Stimulated activated CD4-positive, alpha-beta T cell treated with anti-CD3 and anti-CD28 coated beads, TNF-alpha, amount 100 ng/mL, for 48 hours (primary cell): ENCODE data around the gene OMP.

Source experiments
- DNase-seq, 3 donors: peaks; one replicate each; pipeline ENCODE4 v3.0.0-alpha.2; 2020; ENCODE audit warnings: low read depth in 3 of 3

The OMP gene

DNA sequence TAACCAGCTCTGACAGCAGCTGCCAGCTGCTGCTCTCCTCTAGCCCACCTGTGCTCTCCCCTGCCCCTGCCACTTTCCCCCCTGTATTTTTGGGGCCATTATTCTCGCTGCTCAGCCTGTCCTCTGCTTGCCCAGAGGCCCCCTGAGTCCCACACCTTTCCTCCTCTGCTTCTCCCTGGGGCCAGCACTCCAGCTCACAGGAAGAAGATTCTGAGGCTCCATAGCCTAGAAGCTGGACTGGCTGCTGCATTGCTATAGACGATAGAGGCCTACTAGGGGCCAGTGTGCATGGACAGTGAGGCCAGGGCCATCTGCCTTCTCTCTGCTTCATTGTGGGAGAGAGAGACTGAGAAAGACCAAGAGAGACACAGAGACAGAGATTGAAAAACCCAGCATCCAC is 679 bp downstream of the OMP start:
- no peak for DNase-seq

DNA sequence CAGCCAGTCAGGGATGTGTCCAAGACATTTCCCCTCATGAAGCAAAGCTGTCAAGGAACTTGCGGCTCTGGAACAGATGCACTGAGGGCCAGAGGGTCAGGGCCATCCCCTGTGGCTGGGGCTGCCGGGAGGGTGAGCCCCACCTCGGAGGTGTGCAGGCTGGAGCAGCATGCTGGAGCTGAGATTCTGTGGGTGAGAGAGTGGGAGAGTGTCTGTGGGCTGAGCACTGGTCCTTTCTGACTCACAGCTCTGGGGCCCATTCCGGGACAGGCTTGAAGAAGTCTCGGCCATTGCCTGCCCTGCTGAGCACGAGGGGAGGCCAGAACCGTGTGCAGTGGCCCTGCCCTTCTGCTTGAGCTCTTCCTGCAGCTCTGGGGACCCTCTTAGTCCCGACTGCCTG is 2.1 kb downstream of the OMP start:
- DNase-seq: no peak

DNA sequence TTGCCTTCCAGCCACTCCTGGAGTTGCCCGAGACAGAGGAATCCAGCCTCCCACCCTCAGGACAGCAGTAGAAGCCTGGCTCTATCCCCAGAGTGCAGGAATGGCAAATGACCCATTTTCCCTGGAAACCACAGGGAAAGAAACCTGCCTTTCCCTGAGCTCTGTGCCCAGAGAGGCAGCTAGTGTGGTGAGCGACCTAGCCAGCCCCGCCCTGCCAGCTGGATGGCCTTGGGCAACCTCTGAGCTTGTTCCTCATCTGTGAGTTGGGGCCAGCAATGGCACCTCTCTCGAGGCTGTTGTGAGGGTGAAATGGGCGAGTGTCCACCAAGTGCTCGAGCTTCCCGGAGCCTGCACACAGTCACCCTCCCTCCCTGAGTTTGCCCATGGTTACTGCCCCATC is 3.7 kb downstream of the OMP start:
- DNase-seq: no peak

DNA sequence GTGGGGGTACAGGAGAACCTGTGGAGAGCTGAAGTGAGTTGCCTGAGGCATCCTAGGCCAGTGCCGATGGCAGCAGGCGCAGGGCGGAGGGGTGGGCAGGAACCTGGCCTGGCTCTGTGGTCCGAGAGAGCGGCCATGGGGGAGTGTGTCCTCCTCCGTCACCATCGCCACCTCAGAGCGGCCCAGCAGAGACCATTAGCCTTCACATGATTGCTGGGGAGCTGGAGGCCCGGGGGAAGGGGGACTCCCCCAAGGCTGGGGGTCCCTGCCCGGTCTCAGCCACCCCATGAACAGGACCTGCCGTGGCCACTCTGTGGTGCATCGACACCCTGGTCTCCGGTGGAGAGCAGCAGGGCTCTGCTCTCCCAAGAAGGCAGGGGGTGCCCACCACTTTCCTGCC is 4.1 kb downstream of the OMP start:
- no peak for DNase-seq

DNA sequence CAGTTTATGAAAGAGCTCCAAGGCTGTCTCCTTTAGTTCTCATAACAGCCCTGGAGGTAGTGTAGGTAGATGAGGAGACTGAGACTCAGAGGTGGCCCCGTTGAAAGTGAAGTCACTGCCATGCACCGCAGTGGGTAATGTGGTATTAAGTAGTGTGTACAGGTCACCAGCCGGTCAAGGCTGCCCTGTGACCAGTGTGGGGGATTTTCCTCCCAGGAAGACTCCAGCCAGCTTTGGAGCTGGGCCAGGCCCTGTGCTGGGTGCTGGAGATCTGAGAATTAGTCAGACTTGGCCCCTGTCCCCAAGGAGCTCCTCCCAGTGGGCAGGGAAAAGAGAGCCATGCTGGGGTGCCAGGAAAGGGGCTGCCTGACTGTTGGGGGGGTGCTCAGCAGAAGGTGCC is 5.3 kb downstream of the OMP start:
- no peak for DNase-seq

DNA sequence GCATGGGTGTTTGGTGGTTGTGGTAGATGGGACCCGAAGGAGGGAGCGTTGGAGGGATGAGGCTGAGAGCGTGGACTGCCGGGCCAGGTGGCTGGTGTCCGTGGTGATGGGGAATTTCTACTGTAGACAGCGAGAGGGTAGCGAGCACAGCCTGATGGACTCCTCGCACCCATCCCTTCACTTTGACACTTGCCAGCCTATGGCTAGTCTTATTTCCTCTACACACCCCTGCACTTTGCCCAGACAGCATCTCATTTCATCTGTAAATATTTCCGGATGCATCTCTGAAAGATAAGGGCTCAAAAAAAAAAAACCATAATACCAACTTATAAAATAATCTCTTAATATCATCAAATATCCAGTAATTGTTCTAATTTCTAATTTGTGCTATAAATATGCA is 5.8 kb downstream of the OMP start:
- no peak for DNase-seq

DNA sequence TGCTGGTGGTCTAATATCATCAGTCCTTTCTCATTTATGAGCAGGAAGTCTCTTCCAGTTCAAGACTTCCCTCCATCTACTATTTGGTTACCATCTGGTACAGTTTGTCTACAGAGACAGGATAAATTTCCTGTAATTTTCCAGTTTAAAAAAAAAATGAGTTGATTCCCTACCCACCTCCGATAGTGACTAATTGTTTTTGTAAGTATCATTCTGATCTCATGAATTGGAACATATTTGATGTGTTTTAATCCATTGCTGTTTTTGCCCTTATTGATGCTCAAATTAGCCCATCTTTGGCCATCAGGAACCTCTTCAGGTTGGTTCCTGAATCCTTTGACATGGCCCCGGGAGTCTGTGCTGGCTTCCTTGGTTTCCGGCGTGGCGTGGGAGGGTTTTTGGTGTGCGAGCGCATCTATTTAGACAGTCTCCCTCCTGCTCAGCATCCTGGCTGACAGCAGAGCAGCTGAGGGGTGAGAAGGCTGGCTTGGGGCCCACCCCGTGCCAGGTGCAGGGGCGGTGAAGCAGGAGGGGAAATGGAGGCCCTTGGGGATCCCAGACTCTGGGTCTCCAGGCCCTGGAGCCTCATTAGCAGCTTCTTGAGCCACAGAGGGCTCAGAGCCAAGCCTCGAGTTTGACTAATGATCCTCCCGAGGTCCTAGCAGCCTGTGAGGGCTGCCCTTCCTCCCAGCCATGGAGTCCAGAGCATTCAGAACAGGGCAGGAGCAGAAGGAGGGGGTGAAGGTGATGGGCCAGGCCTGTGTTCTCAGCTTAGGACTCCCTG is 6.8 kb downstream of the OMP start:
- DNase-seq: no peak

DNA sequence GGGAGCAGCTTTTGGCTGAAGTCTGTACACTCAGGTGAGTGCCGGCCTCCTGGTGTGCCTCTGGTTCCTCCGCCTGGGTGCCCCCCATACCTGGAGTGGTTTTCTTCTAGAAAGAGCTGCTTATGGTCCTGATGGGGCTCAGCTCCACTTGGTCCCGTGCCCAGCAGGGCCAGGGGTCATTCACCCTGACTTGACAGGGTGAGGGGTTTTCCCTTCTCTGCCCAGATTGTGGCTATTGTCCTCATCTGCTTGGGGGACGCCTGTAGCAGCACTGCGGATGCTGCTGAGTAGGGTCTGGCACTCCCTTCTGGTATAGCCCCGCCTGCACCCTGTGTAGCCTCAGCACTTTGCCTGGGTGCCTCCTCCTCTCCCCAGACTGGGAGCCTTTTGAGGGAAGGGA is 8.2 kb downstream of the OMP start:
- no peak for DNase-seq

DNA sequence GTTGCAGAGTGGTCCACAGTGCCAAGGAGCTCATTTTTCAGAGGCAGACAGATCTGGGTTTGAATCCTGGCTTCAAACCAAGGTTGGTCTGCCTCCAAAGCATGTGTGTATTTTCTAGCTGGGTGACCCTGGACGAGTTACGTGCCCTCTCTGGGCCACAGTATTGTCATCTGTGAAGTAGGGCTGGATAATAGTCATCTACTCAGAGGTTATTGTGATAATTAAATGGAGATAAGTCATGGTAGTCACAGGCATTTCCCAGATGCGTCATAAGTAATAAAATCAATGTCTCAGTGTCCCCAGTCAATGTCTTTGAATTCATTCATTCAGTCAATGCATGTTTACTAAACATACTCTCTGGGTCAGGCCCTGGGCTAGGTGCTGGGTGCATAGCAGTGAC is 8.6 kb downstream of the OMP start:
- no peak for DNase-seq

DNA sequence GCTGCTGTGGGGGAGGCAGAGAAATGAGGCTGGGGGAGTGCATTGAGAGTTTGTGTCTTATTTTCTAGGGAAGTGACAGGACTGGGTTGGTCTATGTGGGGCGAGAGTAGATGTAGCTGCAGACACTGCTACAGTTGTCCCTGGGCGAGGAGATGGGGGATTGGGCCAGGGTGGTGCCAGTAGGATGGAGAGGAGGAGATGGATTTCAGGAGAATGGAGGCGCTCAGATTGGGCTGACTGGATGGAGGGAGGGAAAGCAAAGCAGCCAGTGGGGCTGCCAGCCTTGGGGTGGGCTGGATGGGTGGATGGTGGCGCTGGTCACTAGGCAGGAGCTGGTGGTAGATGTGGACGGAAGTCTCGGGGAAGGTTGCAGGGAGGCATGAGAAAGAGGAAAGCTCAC is 9.3 kb downstream of the OMP start:
- DNase-seq: no peak

DNA sequence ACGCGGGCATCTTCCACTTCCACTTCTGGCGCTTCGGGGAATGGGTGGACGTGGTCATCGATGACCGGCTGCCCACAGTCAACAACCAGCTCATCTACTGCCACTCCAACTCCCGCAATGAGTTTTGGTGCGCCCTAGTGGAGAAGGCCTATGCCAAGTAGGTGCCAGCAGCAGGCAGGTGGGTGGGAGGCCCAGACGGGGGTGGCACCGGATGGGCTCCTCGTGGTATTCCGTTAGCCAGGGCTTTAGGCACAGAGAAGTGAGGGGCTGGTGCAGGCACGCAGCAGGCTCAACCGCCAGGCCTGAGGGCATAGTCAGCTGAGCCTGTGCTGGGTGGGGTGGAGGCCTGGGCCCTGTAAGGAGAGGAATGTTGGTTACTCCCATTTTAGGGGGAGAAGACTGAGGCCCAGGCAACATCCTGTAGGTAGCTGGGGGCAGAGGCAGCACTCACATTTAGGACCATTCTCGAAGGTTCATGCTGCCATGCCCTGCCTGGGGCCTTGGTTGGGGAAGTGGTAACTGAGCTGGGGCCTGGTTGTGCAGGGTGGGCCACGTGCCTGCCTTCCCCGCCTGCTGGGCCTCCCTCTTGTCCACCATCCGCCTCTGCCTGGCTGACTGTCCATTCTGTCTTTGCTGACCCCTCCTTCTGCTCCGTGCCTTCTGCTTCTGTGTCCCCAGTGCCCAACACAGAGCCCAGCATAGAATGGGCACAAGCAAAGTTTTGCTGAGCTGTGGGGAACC is 10.2 kb downstream of the OMP start:
- no peak for DNase-seq

DNA sequence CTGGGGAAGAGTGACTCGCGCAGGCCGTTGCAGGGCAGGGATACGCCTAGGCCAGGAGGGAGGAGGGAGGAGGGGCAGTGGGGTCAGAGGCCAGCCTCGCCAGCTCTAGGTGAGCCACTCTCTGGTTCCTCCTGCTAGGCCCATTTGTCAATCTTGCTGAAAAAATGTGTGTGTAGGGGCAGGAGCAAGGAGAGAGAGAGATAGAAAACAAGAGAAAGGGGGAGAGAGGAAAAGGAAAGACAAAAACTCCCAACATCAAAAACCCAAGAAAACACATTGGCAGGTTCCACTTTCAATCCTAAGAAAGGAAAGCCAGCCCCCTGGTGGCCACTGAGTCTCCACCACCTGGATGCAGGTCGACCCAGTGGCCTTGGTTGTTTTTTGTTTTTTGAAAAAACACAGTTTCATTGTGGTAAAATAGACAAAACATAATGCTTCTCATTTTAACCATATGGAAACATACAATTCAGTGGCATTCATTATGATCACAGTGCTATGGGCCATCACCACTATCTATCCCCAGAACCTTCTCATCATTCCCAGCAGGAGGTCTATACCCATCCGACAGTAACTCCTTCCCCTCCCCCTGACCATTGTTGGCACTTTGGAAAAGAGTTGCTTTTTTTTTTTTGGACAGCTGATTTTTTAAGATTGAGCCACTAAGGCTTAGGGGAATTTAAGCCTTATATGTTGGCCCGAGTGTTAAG is 10.9 kb downstream of the OMP start:
- no peak for DNase-seq

DNA sequence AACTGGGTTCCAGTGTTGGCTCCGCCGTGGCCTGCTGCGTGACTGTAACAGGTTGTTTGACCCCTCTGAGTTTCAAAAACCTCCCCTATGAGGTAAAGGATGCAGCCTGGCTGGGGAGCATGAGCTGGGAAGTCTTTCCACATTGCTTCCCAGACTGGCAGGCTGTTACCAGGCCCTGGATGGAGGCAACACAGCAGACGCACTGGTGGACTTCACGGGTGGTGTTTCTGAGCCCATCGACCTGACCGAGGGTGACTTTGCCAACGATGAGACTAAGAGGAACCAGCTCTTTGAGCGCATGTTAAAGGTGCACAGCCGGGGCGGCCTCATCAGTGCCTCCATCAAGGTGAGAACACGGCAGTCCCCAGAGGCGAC is 11.4 kb downstream of the OMP start:
- no peak for DNase-seq

DNA sequence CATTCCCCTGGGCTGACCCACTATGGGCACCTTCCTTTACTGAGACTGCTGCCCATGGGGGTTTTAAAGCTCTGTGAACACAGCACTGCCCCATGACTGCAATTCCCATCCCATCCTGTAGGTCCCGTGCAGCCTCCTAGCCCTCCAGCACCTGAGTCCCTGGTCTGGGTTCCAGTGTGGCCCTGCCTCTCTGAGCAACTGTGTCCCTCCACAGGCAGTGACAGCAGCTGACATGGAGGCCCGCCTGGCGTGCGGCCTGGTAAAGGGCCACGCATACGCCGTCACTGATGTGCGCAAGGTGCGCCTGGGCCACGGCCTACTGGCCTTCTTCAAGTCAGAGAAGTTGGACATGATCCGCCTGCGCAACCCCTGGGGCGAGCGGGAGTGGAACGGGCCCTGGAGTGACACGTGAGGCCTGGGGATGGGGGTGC is 12.6 kb downstream of the OMP start:
- DNase-seq: no peak

DNA sequence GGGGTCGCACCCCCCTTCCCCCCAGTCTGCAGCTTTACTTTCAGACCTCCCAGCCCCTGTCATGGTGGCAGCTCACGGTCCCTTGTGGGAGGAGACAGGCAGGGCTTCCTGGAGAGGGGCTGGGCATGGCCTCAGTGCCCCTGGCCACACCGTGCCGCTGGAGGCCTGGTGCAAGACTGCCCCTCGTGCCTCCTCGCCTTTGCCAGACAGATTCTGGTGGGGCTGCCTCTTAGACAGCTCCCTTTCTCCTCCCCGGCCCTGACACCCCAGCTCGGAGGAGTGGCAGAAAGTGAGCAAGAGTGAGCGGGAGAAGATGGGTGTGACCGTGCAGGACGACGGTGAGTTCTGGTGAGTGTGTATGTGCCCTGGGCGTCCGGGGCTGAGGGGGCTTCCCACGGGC is 13.3 kb downstream of the OMP start:
- no peak for DNase-seq

DNA sequence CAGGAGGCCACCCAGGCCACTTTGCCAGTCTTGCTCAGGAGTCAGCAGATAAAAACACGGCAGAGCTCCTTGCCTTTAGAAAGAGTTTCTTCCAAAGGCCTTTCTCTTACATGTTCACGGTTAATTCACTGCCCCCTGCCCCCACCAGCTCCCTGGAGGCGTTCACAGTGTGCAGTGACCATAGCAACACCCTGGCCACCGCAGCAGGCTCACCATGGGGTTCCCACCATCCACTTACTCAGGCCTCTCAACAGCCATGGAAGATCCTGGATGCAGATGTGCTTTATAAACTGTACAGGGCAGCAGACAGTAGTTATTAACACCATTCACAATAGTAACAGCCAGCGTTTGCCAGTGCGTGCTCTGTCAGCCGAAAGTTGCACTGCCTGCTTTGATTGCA is 14.9 kb downstream of the OMP start:
- DNase-seq: no peak

DNA sequence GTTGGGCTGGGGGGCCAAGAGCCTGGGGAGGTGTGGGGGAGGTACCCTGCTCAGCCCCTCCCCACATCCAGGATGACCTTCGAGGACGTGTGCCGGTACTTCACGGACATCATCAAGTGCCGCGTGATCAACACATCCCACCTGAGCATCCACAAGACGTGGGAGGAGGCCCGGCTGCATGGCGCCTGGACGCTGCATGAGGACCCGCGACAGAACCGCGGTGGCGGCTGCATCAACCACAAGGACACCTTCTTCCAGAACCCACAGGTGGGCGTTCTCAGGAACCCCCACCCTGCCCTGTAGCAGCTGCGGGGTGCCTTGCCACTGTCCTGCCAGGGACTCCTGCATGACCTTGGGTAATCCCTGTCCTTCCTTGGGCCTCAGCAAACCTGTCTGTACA is 15.4 kb downstream of the OMP start:
- no peak for DNase-seq

DNA sequence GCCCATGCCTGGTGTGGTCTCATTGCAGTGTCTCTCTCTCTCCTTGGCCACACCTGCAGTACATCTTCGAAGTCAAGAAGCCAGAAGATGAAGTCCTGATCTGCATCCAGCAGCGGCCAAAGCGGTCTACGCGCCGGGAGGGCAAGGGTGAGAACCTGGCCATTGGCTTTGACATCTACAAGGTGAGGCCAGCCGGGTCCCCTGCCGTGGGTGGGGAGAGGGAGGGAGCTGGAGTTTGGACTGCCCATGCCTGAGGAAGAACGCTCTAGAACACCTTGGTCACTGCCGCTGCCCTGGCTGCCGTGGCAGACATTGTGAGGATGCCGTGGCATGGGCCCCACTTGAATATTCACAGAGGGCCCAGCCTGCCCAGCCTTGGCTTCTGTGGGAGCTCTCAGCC is 16.3 kb downstream of the OMP start:
- DNase-seq: no peak

DNA sequence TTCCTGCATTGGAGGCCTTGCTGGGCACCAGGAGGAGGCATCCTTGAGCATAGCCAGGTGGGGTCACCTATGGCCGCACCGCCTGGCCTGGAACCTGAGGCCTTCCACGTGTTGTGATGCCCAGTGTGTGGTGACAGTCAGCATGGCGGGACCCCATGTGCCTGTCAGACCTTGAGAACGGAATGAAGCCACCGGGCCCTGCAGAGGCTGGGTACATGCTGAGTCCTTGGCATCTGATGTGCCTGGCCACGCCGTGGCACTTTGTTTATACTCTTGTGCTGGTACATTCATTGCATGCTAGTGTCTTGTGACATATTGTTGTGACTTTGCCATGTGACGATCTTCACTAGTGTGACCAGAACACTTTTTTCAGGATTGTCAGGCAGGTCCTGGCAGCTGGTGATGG is 16.9 kb downstream of the OMP start:
- DNase-seq: no peak

DNA sequence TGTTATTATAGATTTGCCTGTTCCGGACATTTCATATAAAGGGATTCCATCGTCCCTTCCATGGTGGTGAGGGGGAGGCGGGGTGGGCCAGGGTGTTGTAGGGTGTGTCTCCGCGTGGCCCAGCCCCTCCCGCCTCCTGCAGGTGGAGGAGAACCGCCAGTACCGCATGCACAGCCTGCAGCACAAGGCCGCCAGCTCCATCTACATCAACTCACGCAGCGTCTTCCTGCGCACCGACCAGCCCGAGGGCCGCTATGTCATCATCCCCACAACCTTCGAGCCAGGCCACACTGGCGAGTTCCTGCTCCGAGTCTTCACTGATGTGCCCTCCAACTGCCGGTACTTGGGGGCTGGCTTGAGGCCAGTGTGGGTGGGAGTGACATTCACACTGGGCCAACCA is 17.9 kb downstream of the OMP start:
- no peak for DNase-seq

DNA sequence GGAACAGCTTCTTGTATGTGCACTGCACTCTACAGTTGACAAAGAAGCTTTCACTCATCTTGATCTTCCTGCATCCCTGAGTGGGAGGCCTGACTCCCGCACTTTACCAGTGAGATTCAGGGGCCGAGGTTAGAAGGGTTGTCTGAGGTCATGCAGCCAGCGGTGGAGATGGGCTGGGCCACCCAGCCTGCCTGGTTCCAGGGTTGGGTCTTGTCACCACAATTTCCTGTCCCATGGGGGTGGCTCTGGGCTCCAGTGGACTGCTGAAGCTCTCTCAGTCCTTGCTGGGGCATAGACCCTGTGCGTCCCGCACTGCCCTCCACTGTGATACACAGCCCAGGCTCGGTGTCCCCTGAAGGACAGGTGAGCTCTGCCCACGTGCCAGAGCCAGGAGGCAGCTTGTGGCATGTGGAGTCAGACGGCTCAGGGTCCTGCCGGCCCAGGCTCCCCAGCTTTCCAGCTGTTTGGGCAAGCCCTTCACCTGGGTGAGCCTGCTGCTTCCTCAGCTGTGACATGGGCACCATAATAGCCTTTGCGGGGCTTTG is 18.5 kb downstream of the OMP start:
- no peak for DNase-seq

DNA sequence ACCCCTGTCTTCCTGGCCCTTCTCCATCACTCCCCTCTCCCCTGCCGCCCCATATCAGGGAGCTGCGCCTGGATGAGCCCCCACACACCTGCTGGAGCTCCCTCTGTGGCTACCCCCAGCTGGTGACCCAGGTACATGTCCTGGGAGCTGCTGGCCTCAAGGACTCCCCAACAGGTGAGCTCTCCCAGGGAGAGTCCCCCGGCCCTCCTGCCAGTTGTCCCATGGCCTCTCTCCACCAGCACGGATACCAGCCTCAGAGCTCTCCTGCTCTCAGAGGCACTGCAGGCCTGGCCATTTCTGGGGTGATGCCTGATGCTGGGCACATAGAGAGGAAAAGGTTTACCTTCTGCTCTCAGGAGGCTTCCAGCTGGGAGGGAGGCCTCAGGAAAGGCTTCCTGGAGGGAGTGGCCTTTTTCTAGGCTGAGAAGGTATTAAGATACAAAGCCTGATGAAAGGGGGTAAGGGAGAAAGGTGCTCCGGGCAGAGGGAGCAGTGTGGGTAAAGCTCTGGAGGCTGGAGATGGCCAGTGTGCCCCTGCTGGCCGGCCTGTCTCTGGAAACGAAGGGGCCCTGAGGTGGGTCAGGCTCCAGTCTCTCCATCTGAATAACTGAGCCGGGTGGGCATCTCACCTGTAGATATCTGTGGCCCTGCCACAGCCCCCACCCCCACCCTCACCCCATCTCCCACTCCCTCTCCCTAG is 19.4 kb downstream of the OMP start:
- DNase-seq: no peak
